GM21576 (cell line): ENCODE results near the gene TFF3.

Experiments
- ATAC-seq: cut with Tn5 transposase; IDR thresholded peaks from one replicate; pipeline ENCODE4 v1.9.1; 2021; ENCODE audit warnings: mild to moderate bottlenecking, moderate library complexity; ENCODE audit not compliant: unreplicated experiment

The TFF3 gene

GRCh38 chr21:42324896-42325295 lies 9.7 kb upstream of the TFF3 start:
- ATAC-seq, result no peak

- no peak for ATAC-seq
These were observed 6.6 kb upstream of the TFF3 start for GRCh38 chr21:42321845-42322244.

GRCh38 chr21:42321231-42321630 lies 6.0 kb upstream of the TFF3 start:
- ATAC-seq, result no peak

GRCh38 chr21:42320791-42321190 lies 5.6 kb upstream of the TFF3 start:
- no peak for ATAC-seq

- no peak for ATAC-seq
These were observed 4.8 kb upstream of the TFF3 start for GRCh38 chr21:42319851-42320572.

- no peak for ATAC-seq
These were observed 4.2 kb upstream of the TFF3 start for GRCh38 chr21:42319376-42319775.

- no peak for ATAC-seq
These were observed 2.9 kb upstream of the TFF3 start for GRCh38 chr21:42317826-42318746.

GRCh38 chr21:42317341-42317741 lies 2.1 kb upstream of the TFF3 start:
- no peak for ATAC-seq

- ATAC-seq, result no peak
These were observed 1.7 kb upstream of the TFF3 start for GRCh38 chr21:42316891-42317290.

- ATAC-seq, result no peak
These were observed 453 bp downstream of the TFF3 start for GRCh38 chr21:42314616-42315295.

GRCh38 chr21:42313501-42313969 lies 1.7 kb downstream of the TFF3 start:
- ATAC-seq, result no peak

GRCh38 chr21:42312626-42313104 lies 2.5 kb downstream of the TFF3 start:
- ATAC-seq, result no peak

GRCh38 chr21:42311816-42312625 lies 3.2 kb downstream of the TFF3 start:
- ATAC-seq, result no peak

- ATAC-seq, result no peak
These were observed 4.0 kb downstream of the TFF3 start for GRCh38 chr21:42311160-42311559.

- ATAC-seq, result no peak
These were observed 4.7 kb downstream of the TFF3 start for GRCh38 chr21:42310411-42311001.

- ATAC-seq, result no peak
These were observed 5.4 kb downstream of the TFF3 start for GRCh38 chr21:42309753-42310213.

GRCh38 chr21:42308914-42309752 lies 6.1 kb downstream of the TFF3 start:
- ATAC-seq, result no peak

- no peak for ATAC-seq
These were observed 6.9 kb downstream of the TFF3 start for GRCh38 chr21:42308161-42308913.
